Measurements from ENCODE around the gene MBD5.

Gene MBD5

DNA sequence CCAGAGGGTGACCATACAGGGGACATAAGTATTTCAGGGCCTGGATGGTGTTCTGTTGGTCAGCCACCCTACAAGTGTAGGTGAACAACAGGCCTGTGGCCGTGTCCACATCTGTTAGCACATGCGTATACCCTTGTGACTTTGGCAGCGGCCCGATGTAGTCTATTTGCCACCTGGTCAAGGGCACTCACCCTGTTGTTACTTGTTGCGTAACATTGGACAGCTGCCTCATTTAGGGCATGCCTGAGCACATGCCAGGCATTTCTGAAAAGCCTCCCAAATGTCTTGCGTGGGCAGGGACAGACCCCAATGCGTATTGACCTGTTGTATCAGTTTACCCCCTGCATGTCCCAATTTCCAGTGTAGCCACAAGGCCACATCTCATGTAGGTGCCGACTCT lies 235.0 kb downstream of the MBD5 start:
- TF ChIP-seq, protein P1, sequence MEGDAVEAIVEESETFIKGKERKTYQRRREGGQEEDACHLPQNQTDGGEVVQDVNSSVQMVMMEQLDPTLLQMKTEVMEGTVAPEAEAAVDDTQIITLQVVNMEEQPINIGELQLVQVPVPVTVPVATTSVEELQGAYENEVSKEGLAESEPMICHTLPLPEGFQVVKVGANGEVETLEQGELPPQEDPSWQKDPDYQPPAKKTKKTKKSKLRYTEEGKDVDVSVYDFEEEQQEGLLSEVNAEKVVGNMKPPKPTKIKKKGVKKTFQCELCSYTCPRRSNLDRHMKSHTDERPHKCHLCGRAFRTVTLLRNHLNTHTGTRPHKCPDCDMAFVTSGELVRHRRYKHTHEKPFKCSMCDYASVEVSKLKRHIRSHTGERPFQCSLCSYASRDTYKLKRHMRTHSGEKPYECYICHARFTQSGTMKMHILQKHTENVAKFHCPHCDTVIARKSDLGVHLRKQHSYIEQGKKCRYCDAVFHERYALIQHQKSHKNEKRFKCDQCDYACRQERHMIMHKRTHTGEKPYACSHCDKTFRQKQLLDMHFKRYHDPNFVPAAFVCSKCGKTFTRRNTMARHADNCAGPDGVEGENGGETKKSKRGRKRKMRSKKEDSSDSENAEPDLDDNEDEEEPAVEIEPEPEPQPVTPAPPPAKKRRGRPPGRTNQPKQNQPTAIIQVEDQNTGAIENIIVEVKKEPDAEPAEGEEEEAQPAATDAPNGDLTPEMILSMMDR (IDR thresholded peaks at IDR 0.05; ENCODE audit: borderline replicate concordance, insufficient read depth, low read depth, low read length) = no peak

DNA sequence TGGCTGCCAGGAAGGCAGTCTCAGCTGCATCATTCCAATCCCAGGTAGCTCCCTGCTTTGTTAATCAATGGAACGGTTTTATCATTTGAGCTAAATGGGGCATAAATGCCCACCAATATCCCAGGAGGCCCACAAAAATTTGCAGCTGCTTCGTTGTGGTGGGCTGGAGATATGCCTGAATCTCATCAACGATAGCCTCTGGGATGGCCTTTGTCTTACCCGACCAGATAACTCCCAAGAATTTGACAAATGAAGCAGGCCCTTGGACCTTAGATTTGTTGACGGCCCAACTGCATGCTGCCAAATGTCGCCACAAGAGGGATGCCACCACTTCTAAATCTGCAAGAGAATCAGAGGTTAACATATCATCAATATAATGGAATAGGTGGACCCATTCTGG lies 236.4 kb downstream of the MBD5 start:
- TF ChIP-seq, protein P1 (IDR thresholded peaks at IDR 0.05; ENCODE audit: borderline replicate concordance, insufficient read depth, low read depth, low read length) = no peak
- no peak overlapping the region for H3K4me3 ChIP-seq (ENCODE audit: low read depth, low read length)

More for the DNA sequence above, 235.0 kb downstream of the MBD5 start:
- H3K4me3 ChIP-seq (ENCODE audit: low read depth, low read length) = no peak overlapping the region

DNA sequence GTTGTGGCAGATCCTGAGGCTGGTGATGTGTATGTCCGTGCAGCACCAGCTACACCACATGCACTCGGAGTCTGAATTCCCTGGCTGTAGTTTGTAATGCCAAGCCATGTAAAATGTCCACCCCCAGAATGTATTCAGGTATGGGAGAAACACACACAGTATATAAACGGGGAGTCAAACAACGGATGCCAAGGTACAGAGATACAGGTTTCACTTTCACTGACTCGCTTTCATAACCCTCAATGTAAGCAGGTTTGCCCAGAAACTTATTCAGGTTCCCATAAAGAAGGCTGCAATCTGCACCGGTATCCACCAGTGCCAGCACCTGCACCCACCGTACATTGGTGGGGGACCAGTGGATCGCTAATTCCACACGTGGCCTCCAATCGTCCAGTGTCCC lies 237.2 kb downstream of the MBD5 start:
- no peak overlapping the region for H3K4me3 ChIP-seq (ENCODE audit: low read depth, low read length)
- TF ChIP-seq, protein P1 (IDR thresholded peaks at IDR 0.05; ENCODE audit: borderline replicate concordance, insufficient read depth, low read depth, low read length) = no peak

DNA sequence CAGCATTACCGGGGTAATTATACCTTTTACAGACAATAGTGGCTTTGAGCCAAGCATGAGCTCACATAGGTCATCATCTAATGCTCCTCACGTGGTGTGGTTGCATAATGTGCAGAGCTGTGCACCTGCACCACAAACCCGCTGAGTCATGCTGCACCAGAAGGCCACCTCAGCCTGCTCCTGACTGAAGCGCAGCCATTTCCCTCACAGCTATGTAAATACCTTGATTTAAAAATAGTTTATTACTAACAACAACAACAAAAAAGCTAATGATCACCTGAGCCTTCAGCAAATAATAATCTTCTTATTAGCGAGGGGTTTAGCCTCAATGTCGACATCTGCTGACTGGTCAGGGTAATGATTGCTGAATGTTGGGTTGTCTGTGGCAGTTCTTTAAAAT lies 238.8 kb downstream of the MBD5 start:
- TF ChIP-seq, protein P1 (IDR thresholded peaks at IDR 0.05; ENCODE audit: borderline replicate concordance, insufficient read depth, low read depth, low read length) = 0 out of 2 replicates have a peak, but pooled peaks have one; percentile 17
- no peak overlapping the region for H3K4me3 ChIP-seq (ENCODE audit: low read depth, low read length)

DNA sequence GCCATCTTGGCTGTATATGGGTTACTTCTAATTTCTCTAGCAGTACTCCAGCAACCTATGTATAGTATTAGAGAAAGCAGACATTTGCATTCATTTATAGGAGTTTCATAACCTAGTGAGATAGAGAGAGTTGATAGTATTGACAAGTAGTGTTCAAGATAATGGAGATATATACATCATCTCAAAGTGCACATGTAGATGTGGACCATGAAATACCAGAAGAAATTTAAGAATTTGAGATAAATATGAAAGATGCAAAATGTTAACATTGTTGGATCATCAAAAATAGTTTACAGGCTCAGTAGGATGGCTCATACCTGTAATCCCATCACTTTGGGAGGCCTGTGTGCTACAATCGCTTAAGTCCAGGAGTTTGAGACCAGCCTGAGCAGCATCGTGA lies 243.0 kb downstream of the MBD5 start:
- TF ChIP-seq, protein P1 (IDR thresholded peaks at IDR 0.05; ENCODE audit: borderline replicate concordance, insufficient read depth, low read depth, low read length) = no peak
- no peak overlapping the region for H3K4me3 ChIP-seq (ENCODE audit: low read depth, low read length)

DNA sequence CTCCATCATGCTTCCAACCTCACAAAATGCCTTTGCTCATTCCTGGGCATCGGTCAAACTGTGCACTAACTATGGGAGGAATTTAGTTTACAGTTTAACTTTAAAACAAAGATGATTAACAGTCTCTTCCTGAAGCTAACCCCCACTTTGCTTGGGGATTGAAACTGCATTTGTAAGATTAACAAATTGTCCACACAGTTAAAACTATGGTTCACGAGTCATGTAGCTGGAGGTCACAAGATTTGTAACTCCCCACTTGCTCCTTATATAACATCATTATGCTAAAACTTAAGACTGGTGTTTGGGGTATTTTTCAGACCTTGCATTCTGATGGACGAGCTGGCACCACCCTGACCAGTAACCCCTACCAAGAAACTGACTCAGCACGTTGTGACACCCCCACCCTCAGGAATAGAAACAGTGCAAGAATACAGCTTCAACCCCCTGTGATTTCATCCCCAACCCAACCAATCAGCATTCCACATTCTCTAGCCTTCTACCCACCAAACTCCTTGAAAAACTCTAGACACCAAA lies 252.3 kb downstream of the MBD5 start:
- TF ChIP-seq, protein P1 (IDR thresholded peaks at IDR 0.05; ENCODE audit: borderline replicate concordance, insufficient read depth, low read depth, low read length) = no peak
- no peak overlapping the region for H3K4me3 ChIP-seq (ENCODE audit: low read depth, low read length)

DNA sequence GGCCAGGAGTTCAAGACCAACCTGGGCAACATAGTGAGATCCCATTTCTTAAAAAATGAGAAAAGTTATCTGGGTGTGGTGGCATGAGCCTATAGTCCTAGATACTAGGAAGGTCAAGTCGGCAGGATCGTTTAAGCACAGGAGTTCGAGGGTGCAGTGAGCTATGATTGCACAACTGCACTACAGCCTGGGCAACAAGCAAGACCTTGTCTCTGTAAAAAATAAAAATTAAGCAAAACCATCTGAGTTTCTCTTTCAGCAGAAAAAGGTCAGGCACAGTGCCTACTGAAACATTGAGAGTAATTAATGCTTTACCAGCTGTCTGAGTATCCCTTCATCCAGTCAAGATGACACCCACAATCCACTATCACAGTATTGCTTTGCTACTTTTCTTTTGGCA lies 258.3 kb downstream of the MBD5 start:
- H3K4me3 ChIP-seq (ENCODE audit: low read depth, low read length) = no peak overlapping the region
- TF ChIP-seq, protein P1 (IDR thresholded peaks at IDR 0.05; ENCODE audit: borderline replicate concordance, insufficient read depth, low read depth, low read length) = no peak

All from GM12875 (cell line).